HEK293T (cell line): Measurements from ENCODE around the gene FOXA1.

Experiments
- CTCF ChIA-PET: fragments of 350-600 bp; formaldehyde crosslinking; extraction: SDS; loops from one replicate; lab custom pipeline; 2021; ENCODE audit warnings: antibody characterized with exemption, inconsistent platforms; lab: Yijun Ruan, JAX
- POLR2A ChIA-PET: fragments of 350-600 bp; formaldehyde crosslinking; extraction: SDS; loops from one replicate; lab custom pipeline; 2020; ENCODE audit warnings: antibody characterized with exemption, inconsistent platforms; lab: Yijun Ruan, JAX
- DNase-seq: peaks from one replicate; pipeline ENCODE4 v3.0.0; 2012; ENCODE audit warnings: mixed read lengths; ENCODE audit errors: extremely low spot score
- ARNT ChIP-seq: fragments of 450-650 bp; IDR thresholded peaks from 2 replicates; pipeline ENCODE4 v1.6.1; 2017; ENCODE audit warnings: mild to moderate bottlenecking
- BHLHE40 ChIP-seq: fragments of 450-650 bp; IDR thresholded peaks from 2 replicates; pipeline ENCODE4 v1.6.1; 2016; ENCODE audit warnings: mild to moderate bottlenecking, moderate library complexity, borderline replicate concordance
- CTBP1 ChIP-seq: fragments of 450-650 bp; IDR thresholded peaks from 2 replicates; pipeline ENCODE4 v1.6.1; 2016; ENCODE audit warnings: borderline replicate concordance
- ELF4 ChIP-seq: fragments of 450-650 bp; IDR thresholded peaks from 2 replicates; pipeline ENCODE4 v1.6.1; 2017; ENCODE audit warnings: antibody characterized with exemption
- FOXA1 ChIP-seq: fragments of 450-650 bp; IDR thresholded peaks from 2 replicates; pipeline ENCODE4 v1.6.1; 2016; ENCODE audit warnings: mild to moderate bottlenecking
- FOXK2 ChIP-seq: fragments of 450-650 bp; IDR thresholded peaks from 2 replicates; pipeline ENCODE4 v1.6.1; 2016; ENCODE audit warnings: mild to moderate bottlenecking
- FOXM1 ChIP-seq: fragments of 450-650 bp; IDR thresholded peaks from 2 replicates; pipeline ENCODE4 v1.6.1; 2017; ENCODE audit warnings: mild to moderate bottlenecking, borderline replicate concordance
- HDGF ChIP-seq: fragments of 450-650 bp; IDR thresholded peaks from 2 replicates; pipeline ENCODE4 v1.6.1; 2017; ENCODE audit warnings: antibody characterized with exemption, borderline replicate concordance
- L3MBTL2 ChIP-seq: fragments of 450-650 bp; conservative IDR thresholded peaks from 2 replicates; pipeline ENCODE4 v1.6.1; 2016; ENCODE audit warnings: mild to moderate bottlenecking
- LEF1 ChIP-seq: fragments of 450-650 bp; IDR thresholded peaks from 2 replicates; pipeline ENCODE4 v1.6.1; 2017; ENCODE audit warnings: mild to moderate bottlenecking, borderline replicate concordance
- NFRKB ChIP-seq: fragments of 450-650 bp; IDR thresholded peaks from 2 replicates; pipeline ENCODE4 v1.6.1; 2016; ENCODE audit warnings: mild to moderate bottlenecking, moderate library complexity
- SP1 ChIP-seq: fragments of 450-650 bp; IDR thresholded peaks from 2 replicates; pipeline ENCODE4 v1.6.1; 2017
- SUZ12 ChIP-seq: fragments of 450-650 bp; IDR thresholded peaks from 2 replicates; pipeline ENCODE4 v1.6.1; 2016; ENCODE audit warnings: mild to moderate bottlenecking
- TARDBP ChIP-seq: fragments of 450-650 bp; IDR thresholded peaks from 2 replicates; pipeline ENCODE4 v1.6.1; 2016
- ZNF384 ChIP-seq: fragments of 450-650 bp; IDR thresholded peaks from 2 replicates; pipeline ENCODE4 v1.6.1; 2016
- TF ChIP-seq, protein P1 (sequence below): fragments of 450-650 bp; IDR thresholded peaks from 2 replicates; pipeline ENCODE4 v1.6.1; 2016

FOXA1 gene

DNA sequence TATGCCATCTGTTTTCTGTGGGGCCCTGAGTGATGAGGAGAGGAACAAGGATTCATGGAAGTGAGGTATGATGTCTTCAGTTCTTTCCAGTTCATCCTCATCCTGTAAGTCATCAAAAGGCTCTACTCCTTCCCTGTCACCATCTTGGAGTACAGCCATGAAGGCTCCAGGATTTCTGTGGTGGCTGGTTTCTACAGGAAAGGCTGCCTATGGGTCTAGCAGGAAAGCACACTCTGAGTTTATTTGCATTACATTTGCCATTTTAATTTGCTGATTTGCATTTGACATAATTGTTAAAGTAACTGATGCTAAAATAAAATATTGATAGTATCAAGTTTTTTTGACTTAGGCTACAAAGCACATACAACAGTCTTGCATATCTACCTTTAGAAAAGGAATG is 11.6 kb upstream of the FOXA1 start:
- POLR2A ChIA-PET = no interaction called here
- CTCF ChIA-PET = no interaction called here
- DNase-seq = no peak
- TF ChIP-seq, protein P1, sequence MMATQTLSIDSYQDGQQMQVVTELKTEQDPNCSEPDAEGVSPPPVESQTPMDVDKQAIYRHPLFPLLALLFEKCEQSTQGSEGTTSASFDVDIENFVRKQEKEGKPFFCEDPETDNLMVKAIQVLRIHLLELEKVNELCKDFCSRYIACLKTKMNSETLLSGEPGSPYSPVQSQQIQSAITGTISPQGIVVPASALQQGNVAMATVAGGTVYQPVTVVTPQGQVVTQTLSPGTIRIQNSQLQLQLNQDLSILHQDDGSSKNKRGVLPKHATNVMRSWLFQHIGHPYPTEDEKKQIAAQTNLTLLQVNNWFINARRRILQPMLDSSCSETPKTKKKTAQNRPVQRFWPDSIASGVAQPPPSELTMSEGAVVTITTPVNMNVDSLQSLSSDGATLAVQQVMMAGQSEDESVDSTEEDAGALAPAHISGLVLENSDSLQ = no peak
- TF ChIP-seq FOXM1 = no peak
- TF ChIP-seq SP1 = no peak
- no peak for TF ChIP-seq L3MBTL2
- TF ChIP-seq ARNT = no peak
- no peak for TF ChIP-seq ZNF384
- TF ChIP-seq SUZ12 = no peak
- no peak for TF ChIP-seq FOXA1
- no peak for TF ChIP-seq BHLHE40
- TF ChIP-seq LEF1 = no peak
- no peak for TF ChIP-seq TARDBP
- TF ChIP-seq FOXK2 = no peak

DNA sequence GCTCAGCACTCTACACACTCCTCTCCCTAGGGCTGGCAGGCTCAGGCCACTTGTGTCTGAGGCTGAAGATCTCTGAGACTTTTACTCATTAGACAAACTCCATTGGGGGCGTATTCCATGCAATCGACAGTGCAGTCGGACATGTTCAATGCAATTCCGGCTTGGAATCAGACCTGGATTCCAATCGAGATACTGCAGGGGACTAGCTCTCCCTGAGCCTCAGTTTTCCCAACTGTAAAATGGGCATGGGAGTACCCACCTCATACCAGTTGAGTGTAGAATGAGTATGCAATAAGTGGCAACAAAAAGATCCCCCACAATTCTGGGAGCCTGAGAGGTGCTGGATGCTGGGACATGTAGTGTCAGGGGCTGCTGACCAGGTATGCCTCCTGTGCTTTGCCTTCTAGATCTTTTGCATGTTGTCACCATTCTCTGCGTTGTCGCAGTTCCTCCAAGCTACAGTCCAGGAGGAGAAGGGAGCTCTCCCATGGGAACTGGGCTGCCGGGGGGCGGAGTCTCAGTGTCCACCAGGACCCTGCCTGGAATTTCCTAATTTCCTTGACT is 8.7 kb upstream of the FOXA1 start:
- TF ChIP-seq ELF4 (no peak), FOXK2 (no peak), CTBP1 (no peak), HDGF (no peak), ARNT (no peak), TARDBP (no peak)
- DNase-seq = no peak
- POLR2A ChIA-PET = no interaction called here
- CTCF ChIA-PET = no interaction called here

DNA sequence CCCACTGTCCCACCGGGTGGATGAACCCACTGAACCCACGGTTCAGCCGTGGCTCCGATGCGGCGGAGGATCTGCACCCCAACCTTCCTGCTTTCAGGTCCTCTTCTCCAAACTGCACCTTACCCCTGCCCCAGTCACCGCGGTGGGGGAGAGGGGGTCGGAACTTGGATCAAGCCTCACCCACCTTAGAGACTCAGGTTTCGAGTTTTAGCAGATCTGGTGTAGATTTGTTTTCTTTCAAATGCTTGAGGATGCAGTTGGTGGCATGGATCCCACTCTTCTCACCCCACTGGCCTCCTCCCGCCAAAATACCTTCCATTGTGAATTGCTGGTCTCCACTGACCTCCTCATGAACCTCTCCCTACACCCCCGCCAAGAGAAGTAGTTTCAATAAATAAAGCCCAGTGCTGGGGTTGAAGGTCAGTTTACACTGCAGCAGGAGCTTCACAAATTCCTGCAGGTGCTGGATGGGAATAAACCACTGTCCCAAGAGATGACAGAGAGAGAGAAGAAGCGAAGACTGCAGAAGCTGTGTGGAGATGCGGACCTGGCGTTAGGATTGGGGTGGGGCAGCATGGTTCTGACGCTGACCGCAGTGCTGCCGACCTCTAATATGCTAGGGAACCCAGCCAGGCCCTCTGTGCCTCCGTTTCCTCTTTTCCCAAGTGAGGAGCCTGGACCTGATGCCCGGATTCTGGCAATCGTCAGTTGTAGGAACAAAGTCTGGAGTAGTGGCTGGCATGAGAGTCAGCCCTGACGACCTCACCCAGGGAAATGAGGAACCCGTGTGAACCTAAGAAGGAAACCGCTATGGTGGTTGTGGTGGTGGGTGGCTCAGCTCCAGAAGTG is 7.8 kb upstream of the FOXA1 start:
- POLR2A ChIA-PET = no interaction called here
- no peak for DNase-seq
- no peak for TF ChIP-seq HDGF
- TF ChIP-seq SP1 = no peak
- no peak for TF ChIP-seq FOXA1
- TF ChIP-seq ELF4 = no peak
- TF ChIP-seq ZNF384 = no peak
- no peak for TF ChIP-seq TARDBP
- TF ChIP-seq, protein P1 = no peak
- CTCF ChIA-PET = no interaction called here

DNA sequence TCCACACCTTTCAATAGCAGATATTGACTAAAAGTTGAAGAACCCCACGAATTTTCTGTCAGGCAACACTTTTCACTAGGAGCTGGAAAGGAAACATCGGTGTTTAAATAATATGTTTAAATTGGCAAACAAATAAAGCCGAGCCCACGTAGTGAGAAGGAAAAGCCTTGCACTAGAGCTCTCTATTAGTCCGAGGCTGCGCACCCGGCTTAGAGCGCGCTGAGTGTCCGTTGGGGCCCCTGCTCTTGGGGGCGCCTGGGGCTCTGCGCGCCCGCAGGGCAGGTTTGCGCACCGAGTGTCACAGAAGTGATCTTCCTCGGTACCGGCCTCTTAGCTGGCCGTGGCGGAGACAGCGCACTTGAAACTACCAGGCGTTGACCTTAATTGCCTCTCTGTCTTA is 6.8 kb upstream of the FOXA1 start:
- ChIA-PET POLR2A (no interaction called here), CTCF (no interaction called here)
- TF ChIP-seq TARDBP = no peak
- DNase-seq = no peak

DNA sequence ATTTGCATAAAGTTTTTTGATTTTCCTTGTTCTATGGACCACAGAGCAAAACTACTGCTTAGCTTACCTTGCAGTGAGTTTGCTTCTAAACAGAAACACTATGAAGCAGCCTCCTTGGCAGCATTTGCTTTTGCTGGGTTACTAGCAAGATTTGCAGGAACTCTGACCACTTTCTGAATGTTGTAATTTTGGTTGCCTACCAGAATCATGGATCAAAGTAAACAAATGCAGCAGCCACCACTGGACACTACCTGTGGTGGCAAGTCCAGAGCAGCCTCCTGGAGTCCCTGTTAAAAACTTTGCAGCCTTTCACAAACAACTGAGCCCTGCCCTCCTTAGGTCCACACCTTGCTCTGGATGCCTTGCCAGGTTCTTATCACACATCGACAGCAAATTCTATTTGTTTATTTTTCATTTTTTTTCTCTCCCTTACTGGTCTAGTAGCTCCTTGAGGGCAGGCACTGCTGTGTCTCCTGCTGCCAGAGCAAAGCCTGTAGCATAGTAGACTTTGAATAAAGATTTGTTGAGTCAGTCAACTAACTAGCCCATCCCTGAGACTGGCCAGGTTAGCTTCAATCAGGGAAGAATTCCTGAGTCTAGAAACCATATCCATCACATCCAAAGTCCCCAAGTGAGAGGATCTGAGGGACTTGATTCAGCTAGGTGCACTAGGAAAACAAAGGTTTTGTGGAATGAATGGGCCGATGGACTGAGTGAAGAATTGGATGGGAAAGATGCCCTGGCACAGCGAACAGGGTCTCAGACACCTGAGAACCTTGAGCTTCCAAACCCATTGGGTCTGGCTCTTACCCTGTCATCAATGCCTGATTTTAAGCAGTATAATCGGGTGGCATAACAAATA is 6.1 kb upstream of the FOXA1 start:
- POLR2A ChIA-PET = no interaction called here
- CTCF ChIA-PET = no interaction called here
- DNase-seq = no peak
- TF ChIP-seq FOXA1 (no peak), TARDBP (no peak), HDGF (no peak), ZNF384 (no peak), SUZ12 (no peak), LEF1 (no peak), SP1 (no peak), L3MBTL2 (no peak), CTBP1 (no peak), ARNT (no peak), NFRKB (no peak), ELF4 (no peak), FOXK2 (no peak), FOXM1 (no peak), BHLHE40 (no peak)
- TF ChIP-seq, protein P1 = no peak

DNA sequence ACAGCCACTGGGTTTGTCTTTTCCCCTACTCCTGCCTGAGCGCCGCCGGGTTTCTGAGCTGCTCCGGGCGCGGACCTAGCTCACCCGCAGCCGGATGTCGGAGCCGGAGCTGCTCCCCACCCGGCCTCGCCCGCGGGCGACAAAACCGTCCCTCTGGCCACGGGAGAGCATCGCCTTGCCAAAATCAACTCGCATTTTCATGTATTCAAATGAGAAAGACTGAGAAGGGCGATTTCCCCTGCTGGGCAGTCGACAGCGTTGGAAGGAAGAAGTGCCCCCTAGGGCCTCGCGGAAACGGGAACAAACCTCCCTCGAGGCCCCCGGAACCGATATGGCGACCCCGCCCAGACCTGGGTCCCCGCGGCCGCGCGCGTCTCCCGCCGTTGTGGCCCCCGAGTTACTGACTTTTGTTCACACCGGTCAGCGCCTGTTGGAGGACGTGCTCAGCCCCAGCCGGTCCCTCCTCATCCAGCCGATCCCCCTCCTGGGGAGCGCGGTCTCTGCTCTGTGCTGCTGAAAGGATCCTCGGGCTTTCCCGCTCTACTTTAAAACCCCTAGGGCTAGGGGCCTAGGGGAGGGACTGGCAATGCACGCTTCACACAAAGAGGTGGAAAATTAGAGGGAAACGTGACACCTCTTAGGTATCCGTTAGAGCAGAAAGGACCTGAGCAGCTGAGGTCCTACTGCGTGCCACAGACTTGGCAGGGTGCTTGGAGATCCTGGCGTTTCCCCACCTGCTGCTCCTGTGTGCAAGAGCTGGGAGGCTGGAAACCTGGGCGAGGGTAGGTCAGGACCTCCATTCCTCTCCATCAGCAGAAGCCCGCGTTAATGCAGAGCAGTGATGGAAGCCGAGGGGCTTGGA is 4.7 kb upstream of the FOXA1 start:
- DNase-seq = peak; percentile 25
- ChIA-PET POLR2A (no interaction called here), CTCF (no interaction called here)
- TF ChIP-seq, protein P1 = no peak
- TF ChIP-seq L3MBTL2 = peak; percentile 75
